IPS DF 19.7 (cell line): ENCODE results near the gene TMEM92.
"Not testable (repeated sequence)": the region's sequence is repeated elsewhere in the genome, so short reads cannot be mapped to it uniquely, and the experiment has no call there.

Experiments used
- DNase-seq: peaks from one replicate; pipeline ENCODE4 v3.0.0-alpha.2; 2013; ENCODE audit warnings: low read depth, low spot score

The TMEM92 gene

GRCh38 chr17:50262001-50262794 lies 12.1 kb upstream of the TMEM92 start:
- DNase-seq: no peak

- no peak for DNase-seq
Observed at GRCh38 chr17:50263331-50264262, 10.7 kb upstream of the TMEM92 start.

GRCh38 chr17:50264263-50265113 lies 9.8 kb upstream of the TMEM92 start:
- no peak for DNase-seq

GRCh38 chr17:50265212-50265611 lies 9.1 kb upstream of the TMEM92 start:
- no peak for DNase-seq

GRCh38 chr17:50265690-50266315 lies 8.5 kb upstream of the TMEM92 start:
- DNase-seq: no peak

GRCh38 chr17:50266384-50267073 lies 7.7 kb upstream of the TMEM92 start:
- DNase-seq: no peak

GRCh38 chr17:50267074-50267841 lies 7.0 kb upstream of the TMEM92 start:
- DNase-seq: no peak

GRCh38 chr17:50268026-50268425 lies 6.2 kb upstream of the TMEM92 start:
- DNase-seq: no peak

- DNase-seq: no peak
Observed at GRCh38 chr17:50268743-50269275, 5.5 kb upstream of the TMEM92 start.

- DNase-seq: no peak
Observed at GRCh38 chr17:50269477-50270434, 4.5 kb upstream of the TMEM92 start.

GRCh38 chr17:50270435-50271362 lies 3.6 kb upstream of the TMEM92 start:
- DNase-seq: no peak

- not testable (repeated sequence) for DNase-seq
Observed at GRCh38 chr17:50271363-50271750, 2.9 kb upstream of the TMEM92 start.

GRCh38 chr17:50272246-50272645 lies 2.0 kb upstream of the TMEM92 start:
- no peak for DNase-seq

- no peak for DNase-seq
Observed at GRCh38 chr17:50272711-50273653, 1.3 kb upstream of the TMEM92 start.

- no peak for DNase-seq
Observed at GRCh38 chr17:50273654-50274040, 619 bp upstream of the TMEM92 start.

GRCh38 chr17:50274897-50275221 lies 593 bp downstream of the TMEM92 start:
- DNase-seq: no peak
